ENCODE measurements around the gene PLCH1. TPM values are rescaled to one million over a fixed set of nuclear protein-coding genes. Genes with fewer than 3 reads are reported as not detected.

The PLCH1 gene
- total and polyA plus RNA-seq, 4 donors, result 0.03 to 1.0 (median 0.22) TPM

DNA sequence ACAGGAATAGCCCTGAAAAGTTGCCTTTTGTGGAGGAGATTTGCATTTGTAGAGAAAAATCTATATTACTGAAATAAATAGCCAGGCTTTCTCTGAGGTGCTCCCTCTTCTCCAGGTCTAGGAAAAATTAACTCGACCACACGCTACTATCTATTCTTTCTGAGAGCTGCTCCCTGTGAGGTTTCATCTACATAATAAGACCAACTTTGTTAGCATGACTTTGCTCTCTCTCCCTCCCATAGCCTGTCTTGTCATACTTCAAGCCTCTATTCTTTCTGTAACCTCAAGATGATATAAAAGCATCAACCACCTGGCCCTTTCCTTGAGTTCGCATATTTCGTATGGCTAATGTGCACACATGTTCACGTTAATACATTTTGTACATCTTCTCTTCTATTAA, 375.6 kb downstream of the PLCH1 start (continued):
- TF ChIP-seq, protein P1, sequence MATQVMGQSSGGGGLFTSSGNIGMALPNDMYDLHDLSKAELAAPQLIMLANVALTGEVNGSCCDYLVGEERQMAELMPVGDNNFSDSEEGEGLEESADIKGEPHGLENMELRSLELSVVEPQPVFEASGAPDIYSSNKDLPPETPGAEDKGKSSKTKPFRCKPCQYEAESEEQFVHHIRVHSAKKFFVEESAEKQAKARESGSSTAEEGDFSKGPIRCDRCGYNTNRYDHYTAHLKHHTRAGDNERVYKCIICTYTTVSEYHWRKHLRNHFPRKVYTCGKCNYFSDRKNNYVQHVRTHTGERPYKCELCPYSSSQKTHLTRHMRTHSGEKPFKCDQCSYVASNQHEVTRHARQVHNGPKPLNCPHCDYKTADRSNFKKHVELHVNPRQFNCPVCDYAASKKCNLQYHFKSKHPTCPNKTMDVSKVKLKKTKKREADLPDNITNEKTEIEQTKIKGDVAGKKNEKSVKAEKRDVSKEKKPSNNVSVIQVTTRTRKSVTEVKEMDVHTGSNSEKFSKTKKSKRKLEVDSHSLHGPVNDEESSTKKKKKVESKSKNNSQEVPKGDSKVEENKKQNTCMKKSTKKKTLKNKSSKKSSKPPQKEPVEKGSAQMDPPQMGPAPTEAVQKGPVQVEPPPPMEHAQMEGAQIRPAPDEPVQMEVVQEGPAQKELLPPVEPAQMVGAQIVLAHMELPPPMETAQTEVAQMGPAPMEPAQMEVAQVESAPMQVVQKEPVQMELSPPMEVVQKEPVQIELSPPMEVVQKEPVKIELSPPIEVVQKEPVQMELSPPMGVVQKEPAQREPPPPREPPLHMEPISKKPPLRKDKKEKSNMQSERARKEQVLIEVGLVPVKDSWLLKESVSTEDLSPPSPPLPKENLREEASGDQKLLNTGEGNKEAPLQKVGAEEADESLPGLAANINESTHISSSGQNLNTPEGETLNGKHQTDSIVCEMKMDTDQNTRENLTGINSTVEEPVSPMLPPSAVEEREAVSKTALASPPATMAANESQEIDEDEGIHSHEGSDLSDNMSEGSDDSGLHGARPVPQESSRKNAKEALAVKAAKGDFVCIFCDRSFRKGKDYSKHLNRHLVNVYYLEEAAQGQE (IDR thresholded peaks at IDR 0.05), result no peak
- no peak for TF ChIP-seq SP1 (IDR thresholded peaks at IDR 0.05)
- TF ChIP-seq NR2F2 (IDR thresholded peaks at IDR 0.05), result no peak
- TF ChIP-seq GABPA (IDR thresholded peaks at IDR 0.05 in 1 of 2, conservative IDR thresholded peaks at IDR 0.05 in 1 of 2), result no peak
- TF ChIP-seq, protein P2, sequence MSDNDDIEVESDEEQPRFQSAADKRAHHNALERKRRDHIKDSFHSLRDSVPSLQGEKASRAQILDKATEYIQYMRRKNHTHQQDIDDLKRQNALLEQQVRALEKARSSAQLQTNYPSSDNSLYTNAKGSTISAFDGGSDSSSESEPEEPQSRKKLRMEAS (IDR thresholded peaks at IDR 0.05), result no peak

DNA sequence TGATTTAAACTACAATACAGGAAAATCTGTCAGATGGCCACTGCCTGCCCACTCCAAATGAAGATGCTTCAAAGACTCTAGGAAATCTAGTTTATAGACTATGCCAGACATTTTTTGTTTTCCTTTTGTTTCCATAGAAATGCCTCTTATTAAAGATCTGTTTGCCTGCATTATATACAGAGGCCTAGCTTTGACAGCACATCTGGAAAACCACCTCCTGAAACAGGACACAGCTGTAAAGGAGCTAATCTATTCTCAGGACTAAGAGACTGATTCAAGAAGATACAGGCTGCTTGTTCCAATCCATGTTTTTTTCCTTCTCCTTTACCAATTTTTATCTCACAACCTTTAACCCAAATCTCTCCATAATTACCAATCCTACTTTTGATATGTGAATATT, 376.1 kb downstream of the PLCH1 start:
- Histone ChIP-seq H3K4me1 (ENCODE audit: control insufficient read depth in 4 of 4, insufficient read depth in 4 of 4, low read length in 3 of 4) (peaks cover 0 to 7% (median 2%) of the 10 kb centered on the region in 4 donors), H3K4me3 (ENCODE audit: low read depth in 1 of 3, low read length in 3 of 3) (no peak overlapping the region), H3K9me3 (ENCODE audit: control insufficient read depth in 4 of 4, low read length in 3 of 4) (peaks cover 0 to 2% (median 0%) of the 10 kb centered on the region in 4 donors), H3K36me3 (ENCODE audit: control insufficient read depth in 4 of 4, insufficient read depth in 3 of 4, low read depth in 1 of 4, low read length in 3 of 4) (no peaks in the 10 kb centered on the region), H3K27ac (ENCODE audit: low read depth in 1 of 2, low read length in 2 of 2) (no peak overlapping the region), H3K9ac (ENCODE audit: low read depth in 1 of 2, low read length in 2 of 2) (no peak overlapping the region), H3K27me3 (ENCODE audit: control insufficient read depth in 4 of 4, insufficient read depth in 4 of 4, low read length in 3 of 4) (no peaks in the 10 kb centered on the region)
- TF ChIP-seq, protein P3, sequence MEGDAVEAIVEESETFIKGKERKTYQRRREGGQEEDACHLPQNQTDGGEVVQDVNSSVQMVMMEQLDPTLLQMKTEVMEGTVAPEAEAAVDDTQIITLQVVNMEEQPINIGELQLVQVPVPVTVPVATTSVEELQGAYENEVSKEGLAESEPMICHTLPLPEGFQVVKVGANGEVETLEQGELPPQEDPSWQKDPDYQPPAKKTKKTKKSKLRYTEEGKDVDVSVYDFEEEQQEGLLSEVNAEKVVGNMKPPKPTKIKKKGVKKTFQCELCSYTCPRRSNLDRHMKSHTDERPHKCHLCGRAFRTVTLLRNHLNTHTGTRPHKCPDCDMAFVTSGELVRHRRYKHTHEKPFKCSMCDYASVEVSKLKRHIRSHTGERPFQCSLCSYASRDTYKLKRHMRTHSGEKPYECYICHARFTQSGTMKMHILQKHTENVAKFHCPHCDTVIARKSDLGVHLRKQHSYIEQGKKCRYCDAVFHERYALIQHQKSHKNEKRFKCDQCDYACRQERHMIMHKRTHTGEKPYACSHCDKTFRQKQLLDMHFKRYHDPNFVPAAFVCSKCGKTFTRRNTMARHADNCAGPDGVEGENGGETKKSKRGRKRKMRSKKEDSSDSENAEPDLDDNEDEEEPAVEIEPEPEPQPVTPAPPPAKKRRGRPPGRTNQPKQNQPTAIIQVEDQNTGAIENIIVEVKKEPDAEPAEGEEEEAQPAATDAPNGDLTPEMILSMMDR (IDR thresholded peaks at IDR 0.05; ENCODE audit: low read depth, low read length, missing input control), result no peak
- TF ChIP-seq GABPA (IDR thresholded peaks at IDR 0.05 in 1 of 2, conservative IDR thresholded peaks at IDR 0.05 in 1 of 2) (no peak), JUND (IDR thresholded peaks at IDR 0.05) (no peak)
- TF ChIP-seq, protein P4, sequence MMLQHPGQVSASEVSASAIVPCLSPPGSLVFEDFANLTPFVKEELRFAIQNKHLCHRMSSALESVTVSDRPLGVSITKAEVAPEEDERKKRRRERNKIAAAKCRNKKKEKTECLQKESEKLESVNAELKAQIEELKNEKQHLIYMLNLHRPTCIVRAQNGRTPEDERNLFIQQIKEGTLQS (IDR thresholded peaks at IDR 0.05), result no peak
- no peak for DNase-seq (ENCODE audit: low spot score)

DNA sequence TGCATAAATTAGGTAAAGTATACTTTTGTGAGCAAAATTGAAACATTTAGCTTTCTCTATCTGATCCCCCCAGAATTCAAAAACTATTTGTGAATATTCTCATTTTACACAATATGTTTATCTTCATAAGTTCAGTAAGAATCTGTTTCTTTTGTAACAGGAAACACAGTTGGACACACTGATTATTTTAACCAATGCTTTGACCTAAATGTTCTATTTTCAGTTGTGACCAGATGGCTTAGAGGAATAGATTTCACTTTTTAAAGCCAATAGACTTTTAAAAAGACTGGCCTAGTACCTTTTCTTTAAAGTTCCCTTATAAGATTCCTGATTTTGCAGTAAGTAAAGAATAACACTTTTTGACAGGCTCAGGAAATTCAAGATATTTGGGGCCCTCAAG, 377.4 kb downstream of the PLCH1 start:
- no peak for DNase-seq (ENCODE audit: low spot score)
- no peak overlapping the region for H3K4me3 ChIP-seq (ENCODE audit: low read depth in 1 of 3, low read length in 3 of 3)
- peaks cover 0 to 2% (median 0%) of the 10 kb centered on the region in 4 donors for H3K9me3 ChIP-seq (ENCODE audit: control insufficient read depth in 4 of 4, low read length in 3 of 4)
- no peaks in the 10 kb centered on the region for H3K36me3 ChIP-seq (ENCODE audit: control insufficient read depth in 4 of 4, insufficient read depth in 3 of 4, low read depth in 1 of 4, low read length in 3 of 4)
- H3K9ac ChIP-seq (ENCODE audit: low read depth in 1 of 2, low read length in 2 of 2), result no peak overlapping the region
- TF ChIP-seq TAF1 (conservative IDR thresholded peaks at IDR 0.05) (no peak), NR2F2 (IDR thresholded peaks at IDR 0.05) (no peak), FOXA2 (IDR thresholded peaks at IDR 0.05) (no peak), SP1 (IDR thresholded peaks at IDR 0.05) (no peak), FOXA1 (IDR thresholded peaks at IDR 0.05) (no peak), HNF4G (IDR thresholded peaks at IDR 0.05) (no peak), RXRA (IDR thresholded peaks at IDR 0.05) (no peak), HNF4A (conservative IDR thresholded peaks at IDR 0.05) (no peak), EGR1 (IDR thresholded peaks at IDR 0.05; ENCODE audit: low read depth in 2 of 2) (no peak), JUND (IDR thresholded peaks at IDR 0.05) (no peak), RAD21 (IDR thresholded peaks at IDR 0.05) (no peak), YY1 (IDR thresholded peaks at IDR 0.05) (no peak), GABPA (IDR thresholded peaks at IDR 0.05 in 1 of 2, conservative IDR thresholded peaks at IDR 0.05 in 1 of 2) (no peak)
- TF ChIP-seq, protein P4 (IDR thresholded peaks at IDR 0.05), result no peak
- TF ChIP-seq, protein P5, sequence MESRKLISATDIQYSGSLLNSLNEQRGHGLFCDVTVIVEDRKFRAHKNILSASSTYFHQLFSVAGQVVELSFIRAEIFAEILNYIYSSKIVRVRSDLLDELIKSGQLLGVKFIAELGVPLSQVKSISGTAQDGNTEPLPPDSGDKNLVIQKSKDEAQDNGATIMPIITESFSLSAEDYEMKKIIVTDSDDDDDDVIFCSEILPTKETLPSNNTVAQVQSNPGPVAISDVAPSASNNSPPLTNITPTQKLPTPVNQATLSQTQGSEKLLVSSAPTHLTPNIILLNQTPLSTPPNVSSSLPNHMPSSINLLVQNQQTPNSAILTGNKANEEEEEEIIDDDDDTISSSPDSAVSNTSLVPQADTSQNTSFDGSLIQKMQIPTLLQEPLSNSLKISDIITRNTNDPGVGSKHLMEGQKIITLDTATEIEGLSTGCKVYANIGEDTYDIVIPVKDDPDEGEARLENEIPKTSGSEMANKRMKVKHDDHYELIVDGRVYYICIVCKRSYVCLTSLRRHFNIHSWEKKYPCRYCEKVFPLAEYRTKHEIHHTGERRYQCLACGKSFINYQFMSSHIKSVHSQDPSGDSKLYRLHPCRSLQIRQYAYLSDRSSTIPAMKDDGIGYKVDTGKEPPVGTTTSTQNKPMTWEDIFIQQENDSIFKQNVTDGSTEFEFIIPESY (IDR thresholded peaks at IDR 0.05), result no peak
- TF ChIP-seq, protein P1 (IDR thresholded peaks at IDR 0.05), result no peak
- TF ChIP-seq, protein P2 (IDR thresholded peaks at IDR 0.05), result no peak
- H3K4me1 ChIP-seq (ENCODE audit: control insufficient read depth in 4 of 4, insufficient read depth in 4 of 4, low read length in 3 of 4), result peaks cover 0 to 7% (median 2%) of the 10 kb centered on the region in 4 donors
- no peak overlapping the region for H3K27ac ChIP-seq (ENCODE audit: low read depth in 1 of 2, low read length in 2 of 2)
- H3K27me3 ChIP-seq (ENCODE audit: control insufficient read depth in 4 of 4, insufficient read depth in 4 of 4, low read length in 3 of 4), result no peaks in the 10 kb centered on the region
